DND-41 (cell line): Measurements from ENCODE around the gene ARHGEF35.

Experiments used
- CTCF ChIP-seq: IDR thresholded peaks from 2 replicates; pipeline ENCODE4 v1.5.1; 2012; ENCODE audit warnings: borderline replicate concordance, low read length, moderate library complexity, mild to moderate bottlenecking; ENCODE audit not compliant: poor library complexity, severe bottlenecking; ENCODE audit errors: extremely low read depth
- EZH2 ChIP-seq: IDR thresholded peaks from 3 replicates; pipeline ENCODE4 v1.6.1; 2012; ENCODE audit warnings: borderline replicate concordance, low read depth, mild to moderate bottlenecking, moderate library complexity, low read length, inconsistent platforms; ENCODE audit not compliant: severe bottlenecking

- TF ChIP-seq CTCF (no peak), EZH2 (no peak)
These were observed 58.1 kb downstream of the ARHGEF35 start for GRCh38 chr7:144137501-144137900.
